LNCaP clone FGC (cell line): Measurements from ENCODE around the gene B4GALNT4.

ENCODE experiments used
- DNase-seq: peaks from one replicate; pipeline ENCODE4 v3.0.0-alpha.2; 2011; ENCODE audit warnings: low read depth
- H3K4me3 ChIP-seq: 2 replicates; pipeline ENCODE4 v1.5.1; 2011; ENCODE audit warnings: mild to moderate bottlenecking, low read depth, low read length, control low read depth
- TF ChIP-seq, protein P1 (sequence below): IDR thresholded peaks from 2 replicates; pipeline ENCODE4 v1.5.1; 2012; ENCODE audit warnings: mild to moderate bottlenecking; ENCODE audit not compliant: control insufficient read depth, insufficient read depth; ENCODE audit errors: extremely low read depth

The B4GALNT4 gene

DNA sequence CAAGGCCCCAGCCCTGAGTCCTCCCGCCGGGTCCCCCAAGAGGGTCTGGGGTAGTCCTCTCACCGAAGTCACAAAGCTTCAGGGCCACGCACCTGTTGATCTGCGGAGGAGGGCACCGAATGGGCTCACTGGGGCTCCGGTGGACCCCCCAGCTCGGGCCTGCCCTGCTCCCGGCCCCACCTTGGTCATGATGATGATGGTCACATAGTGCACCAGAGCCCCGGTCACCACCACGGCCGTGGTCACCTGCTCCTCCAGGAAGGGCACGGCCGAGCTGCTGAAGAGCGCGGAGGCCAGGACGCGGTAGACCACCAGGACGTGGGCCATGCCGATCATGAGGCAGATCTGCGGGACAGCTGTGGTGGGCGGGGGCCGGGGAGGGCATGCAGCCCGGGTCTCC, 59.0 kb downstream of the B4GALNT4 start:
- H3K4me3 ChIP-seq: no peak overlapping the region
- TF ChIP-seq, protein P1, sequence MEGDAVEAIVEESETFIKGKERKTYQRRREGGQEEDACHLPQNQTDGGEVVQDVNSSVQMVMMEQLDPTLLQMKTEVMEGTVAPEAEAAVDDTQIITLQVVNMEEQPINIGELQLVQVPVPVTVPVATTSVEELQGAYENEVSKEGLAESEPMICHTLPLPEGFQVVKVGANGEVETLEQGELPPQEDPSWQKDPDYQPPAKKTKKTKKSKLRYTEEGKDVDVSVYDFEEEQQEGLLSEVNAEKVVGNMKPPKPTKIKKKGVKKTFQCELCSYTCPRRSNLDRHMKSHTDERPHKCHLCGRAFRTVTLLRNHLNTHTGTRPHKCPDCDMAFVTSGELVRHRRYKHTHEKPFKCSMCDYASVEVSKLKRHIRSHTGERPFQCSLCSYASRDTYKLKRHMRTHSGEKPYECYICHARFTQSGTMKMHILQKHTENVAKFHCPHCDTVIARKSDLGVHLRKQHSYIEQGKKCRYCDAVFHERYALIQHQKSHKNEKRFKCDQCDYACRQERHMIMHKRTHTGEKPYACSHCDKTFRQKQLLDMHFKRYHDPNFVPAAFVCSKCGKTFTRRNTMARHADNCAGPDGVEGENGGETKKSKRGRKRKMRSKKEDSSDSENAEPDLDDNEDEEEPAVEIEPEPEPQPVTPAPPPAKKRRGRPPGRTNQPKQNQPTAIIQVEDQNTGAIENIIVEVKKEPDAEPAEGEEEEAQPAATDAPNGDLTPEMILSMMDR: no peak
- DNase-seq: no peak

DNA sequence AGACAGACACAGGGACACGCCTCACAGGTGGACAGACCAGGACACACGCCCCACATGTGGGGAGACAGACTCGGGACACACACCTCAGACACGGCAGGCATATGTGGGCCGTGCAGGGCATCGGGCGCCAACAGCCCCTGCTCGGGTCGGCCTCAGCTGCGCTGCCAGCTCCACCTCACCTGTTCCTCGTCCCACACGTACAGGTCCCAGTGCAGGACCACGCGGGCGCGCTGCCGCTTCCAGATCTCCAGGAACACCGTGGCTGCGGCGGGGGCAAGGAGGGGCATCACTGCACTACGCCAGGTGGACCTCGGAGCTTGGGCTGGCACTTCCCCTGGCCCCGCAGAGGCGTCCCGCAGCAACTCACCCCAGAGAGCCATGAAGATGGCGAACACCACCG, 60.1 kb downstream of the B4GALNT4 start:
- no peak for DNase-seq
- TF ChIP-seq, protein P1: no peak
- H3K4me3 ChIP-seq: no peak overlapping the region

- TF ChIP-seq, protein P1: no peak
- DNase-seq: no peak
- H3K4me3 ChIP-seq: no peak overlapping the region
These were observed 60.7 kb downstream of the B4GALNT4 start for GRCh38 chr11:429931-430456.
